Liver (tissue), 9 donors: ENCODE results near the gene C2orf80. TPM values are rescaled to one million over a fixed set of nuclear protein-coding genes. Genes with fewer than 3 reads are reported as not detected.

Experiments
- DNase-seq: peaks from one replicate; pipeline ENCODE4 v3.0.0-alpha.2; 2017; ENCODE audit warnings: low spot score
- H3K27ac ChIP-seq, 2 donors: one replicate each; pipeline ENCODE4 v1.7.0; 2013; ENCODE audit warnings: inconsistent platforms in 2 of 2, low read length in 2 of 2, control low read depth in 1 of 2, low read depth in 1 of 2, mild to moderate bottlenecking in 1 of 2
- H3K27me3 ChIP-seq, 4 donors: one replicate each; pipeline versions ENCODE4 v1.6.1 to v1.7.0; 2013; ENCODE audit warnings: low read length in 3 of 4, inconsistent platforms in 1 of 4, mild to moderate bottlenecking in 1 of 4, moderate library complexity in 1 of 4; ENCODE audit not compliant: control insufficient read depth in 4 of 4, insufficient read depth in 4 of 4
- H3K36me3 ChIP-seq, 4 donors: one replicate each; pipeline versions ENCODE4 v1.6.1 to v1.7.0; 2013; ENCODE audit warnings: low read length in 3 of 4, mild to moderate bottlenecking in 3 of 4, low read depth in 1 of 4, moderate library complexity in 1 of 4; ENCODE audit not compliant: control insufficient read depth in 4 of 4, insufficient read depth in 3 of 4
- H3K4me1 ChIP-seq, 4 donors: one replicate each; pipeline versions ENCODE4 v1.6.1 to v1.7.0; 2013; ENCODE audit warnings: low read length in 3 of 4, mild to moderate bottlenecking in 3 of 4, moderate library complexity in 1 of 4; ENCODE audit not compliant: control insufficient read depth in 4 of 4, insufficient read depth in 4 of 4
- H3K4me3 ChIP-seq, 3 donors: one replicate each; pipeline versions ENCODE4 v1.6.1 to v1.7.0; 2013; ENCODE audit warnings: low read length in 3 of 3, control low read depth in 1 of 3, low read depth in 1 of 3, mild to moderate bottlenecking in 1 of 3
- H3K9ac ChIP-seq, 2 donors: one replicate each; pipeline ENCODE4 v1.7.0; 2013; ENCODE audit warnings: low read length in 2 of 2, mild to moderate bottlenecking in 2 of 2, moderate library complexity in 2 of 2, control low read depth in 1 of 2, low read depth in 1 of 2
- H3K9me3 ChIP-seq, 4 donors: one replicate each; pipeline versions ENCODE4 v1.6.1 to v1.7.0; 2013; ENCODE audit warnings: low read length in 3 of 4; ENCODE audit not compliant: control insufficient read depth in 4 of 4
- ATF3 ChIP-seq: IDR thresholded peaks from 2 replicates; pipeline ENCODE4 v1.6.1; 2016; ENCODE audit warnings: antibody characterized with exemption
- CTCF ChIP-seq: fragments of 150-350 bp; IDR thresholded peaks from 2 replicates; pipeline ENCODE4 v1.5.1; 2017; ENCODE audit warnings: improper control_type of control experiment, low read depth, low read length; ENCODE audit not compliant: missing input control
- EGR1 ChIP-seq, 2 donors: IDR thresholded peaks; 2 replicates each; pipeline ENCODE4 v1.6.1; 2016 to 2018; ENCODE audit warnings: antibody characterized with exemption in 2 of 2, low read depth in 2 of 2
- FOXA1 ChIP-seq: IDR thresholded peaks from 2 replicates; pipeline ENCODE4 v1.6.1; 2016; ENCODE audit warnings: antibody characterized with exemption
- FOXA2 ChIP-seq: IDR thresholded peaks from 2 replicates; pipeline ENCODE4 v1.6.1; 2016; ENCODE audit warnings: antibody characterized with exemption
- GABPA ChIP-seq, 2 donors: IDR thresholded peaks in 1 of 2; conservative IDR thresholded peaks in 1 of 2; 2 replicates each; pipeline ENCODE4 v1.6.1; 2016; ENCODE audit warnings: antibody characterized with exemption in 2 of 2, mild to moderate bottlenecking in 1 of 2, moderate library complexity in 1 of 2
- HNF4A ChIP-seq, 2 donors: conservative IDR thresholded peaks; 2 replicates each; pipeline ENCODE4 v1.6.1; 2016; ENCODE audit warnings: antibody characterized with exemption in 2 of 2, mild to moderate bottlenecking in 2 of 2
- HNF4G ChIP-seq: IDR thresholded peaks from 2 replicates; pipeline ENCODE4 v1.6.1; 2016; ENCODE audit warnings: antibody characterized with exemption
- JUND ChIP-seq, 2 donors: IDR thresholded peaks; 2 replicates each; pipeline ENCODE4 v1.6.1; 2016; ENCODE audit warnings: antibody characterized with exemption in 2 of 2
- MAX ChIP-seq: IDR thresholded peaks from 2 replicates; pipeline ENCODE4 v1.6.1; 2016; ENCODE audit warnings: antibody characterized with exemption
- NR2F2 ChIP-seq: IDR thresholded peaks from 2 replicates; pipeline ENCODE4 v1.6.1; 2016; ENCODE audit warnings: antibody characterized with exemption
- RAD21 ChIP-seq, 2 donors: IDR thresholded peaks; 2 replicates each; pipeline ENCODE4 v1.6.1; 2016; ENCODE audit warnings: antibody characterized with exemption in 2 of 2, mild to moderate bottlenecking in 2 of 2
- REST ChIP-seq: IDR thresholded peaks from 2 replicates; pipeline ENCODE4 v1.6.1; 2016; ENCODE audit warnings: antibody characterized with exemption, mild to moderate bottlenecking
- RXRA ChIP-seq, 2 donors: IDR thresholded peaks; 2 replicates each; pipeline ENCODE4 v1.6.1; 2017 to 2018; ENCODE audit warnings: antibody characterized with exemption in 2 of 2, mild to moderate bottlenecking in 1 of 2
- SP1 ChIP-seq: IDR thresholded peaks from 2 replicates; pipeline ENCODE4 v1.6.1; 2018; ENCODE audit warnings: antibody characterized with exemption, mild to moderate bottlenecking
- TAF1 ChIP-seq: conservative IDR thresholded peaks from 2 replicates; pipeline ENCODE4 v1.6.1; 2016; ENCODE audit warnings: antibody characterized with exemption, mild to moderate bottlenecking
- YY1 ChIP-seq: IDR thresholded peaks from 2 replicates; pipeline ENCODE4 v1.6.1; 2016; ENCODE audit warnings: antibody characterized with exemption, mild to moderate bottlenecking
- ZBTB33 ChIP-seq: IDR thresholded peaks from 2 replicates; pipeline ENCODE4 v1.6.1; 2016; ENCODE audit warnings: antibody characterized with exemption
- WGBS: extraction: QIAGEN DNeasy Blood & Tissue Kit; methylation state at CpG from one replicate; pipeline ENCODE4 v1.1.7; 2013; 5-methylcytosine and 5-hydroxymethylcytosine counted together
- polyA plus RNA-seq, 2 donors: library from polyadenylated mRNA; stranded (reverse) in 1 of 2; unstranded in 1 of 2; fragments of 200-250 nt in 1 of 2; fragments of >200 nt in 1 of 2; fragmentation: Nextera tagmentation in 1 of 2; extraction: Ambion mirVana in 1 of 2; gene quantifications; one replicate each; pipeline versions ENCODE4 v1.2.1 to v1.2.3, GENCODE V29; 2013 to 2015
- total RNA-seq, 2 donors: library from RNA; depleted of rRNA; stranded (reverse); fragments of >200 nt; gene quantifications; one replicate each; pipeline ENCODE4 v1.2.3, GENCODE V29; 2014
- donor health status: healthy.
- donor health status: healthy.
- donor health status: healthy.
- donor health status: healthy.
- donor health status: healthy.

The C2orf80 gene
- total and polyA plus RNA-seq, 4 donors: not detected

- no peak overlapping the region for H3K27ac ChIP-seq
- no peak for TF ChIP-seq EGR1 (IDR thresholded peaks at IDR 0.05; ENCODE audit: low read depth in 2 of 2)
- TF ChIP-seq ATF3: no peak
- TF ChIP-seq FOXA2: no peak
- no peak for TF ChIP-seq REST
- no peak for TF ChIP-seq RAD21 (IDR thresholded peaks at IDR 0.05)
- TF ChIP-seq ZBTB33: no peak
- TF ChIP-seq YY1: no peak
- TF ChIP-seq JUND (IDR thresholded peaks at IDR 0.05): no peak
- TF ChIP-seq CTCF: no peak
- TF ChIP-seq HNF4A (conservative IDR thresholded peaks at IDR 0.05): no peak
- TF ChIP-seq TAF1: no peak
- TF ChIP-seq SP1: no peak
- TF ChIP-seq HNF4G: no peak
- TF ChIP-seq RXRA (IDR thresholded peaks at IDR 0.05): no peak
- TF ChIP-seq FOXA1: no peak
- no peak for TF ChIP-seq MAX
- TF ChIP-seq GABPA (IDR thresholded peaks at IDR 0.05 in 1 of 2, conservative IDR thresholded peaks at IDR 0.05 in 1 of 2): no peak
- no peak for TF ChIP-seq NR2F2
- 68% methylated on average over 4 of the region's 4 CpGs for WGBS
Measured at GRCh38 chr2:208172125-208172524, 17.7 kb downstream of the C2orf80 start.

More at GRCh38 chr2:208172125-208172524, 17.7 kb downstream of the C2orf80 start:
- H3K9me3 ChIP-seq: no peaks in the 10 kb centered on the region
- no peak overlapping the region for H3K4me3 ChIP-seq
- H3K9ac ChIP-seq: no peak overlapping the region
- H3K36me3 ChIP-seq: no peaks in the 10 kb centered on the region
- DNase-seq: no peak
- no peaks in the 10 kb centered on the region for H3K27me3 ChIP-seq
- H3K4me1 ChIP-seq: peaks cover 1 to 8% (median 4%) of the 10 kb centered on the region in 4 donors
